Body of pancreas (tissue), 4 donors: ENCODE data around the gene NOL4L.

ENCODE experiments used
- POLR2A ChIP-seq, 3 donors: fragments of 450-650 bp; IDR thresholded peaks; one replicate each; pipeline ENCODE4 v1.6.1; 2016; ENCODE audit warnings: antibody characterized with exemption in 3 of 3, mild to moderate bottlenecking in 2 of 3
- TF ChIP-seq, protein P1 (sequence below), 7 experiments: fragments of 450-650 bp in 4 of 7; fragments of 200-600 bp in 3 of 7; sonication (generic) in 3 of 7; IDR thresholded peaks; one replicate each; pipeline ENCODE4 v1.5.1; 2016 to 2019; ENCODE audit warnings: antibody characterized with exemption in 7 of 7

GRCh38 chr20:32634041-32634805 lies 49.1 kb upstream of the NOL4L start:
- no peak for TF ChIP-seq POLR2A (IDR thresholded peaks at IDR 0.05)
- TF ChIP-seq, protein P1, sequence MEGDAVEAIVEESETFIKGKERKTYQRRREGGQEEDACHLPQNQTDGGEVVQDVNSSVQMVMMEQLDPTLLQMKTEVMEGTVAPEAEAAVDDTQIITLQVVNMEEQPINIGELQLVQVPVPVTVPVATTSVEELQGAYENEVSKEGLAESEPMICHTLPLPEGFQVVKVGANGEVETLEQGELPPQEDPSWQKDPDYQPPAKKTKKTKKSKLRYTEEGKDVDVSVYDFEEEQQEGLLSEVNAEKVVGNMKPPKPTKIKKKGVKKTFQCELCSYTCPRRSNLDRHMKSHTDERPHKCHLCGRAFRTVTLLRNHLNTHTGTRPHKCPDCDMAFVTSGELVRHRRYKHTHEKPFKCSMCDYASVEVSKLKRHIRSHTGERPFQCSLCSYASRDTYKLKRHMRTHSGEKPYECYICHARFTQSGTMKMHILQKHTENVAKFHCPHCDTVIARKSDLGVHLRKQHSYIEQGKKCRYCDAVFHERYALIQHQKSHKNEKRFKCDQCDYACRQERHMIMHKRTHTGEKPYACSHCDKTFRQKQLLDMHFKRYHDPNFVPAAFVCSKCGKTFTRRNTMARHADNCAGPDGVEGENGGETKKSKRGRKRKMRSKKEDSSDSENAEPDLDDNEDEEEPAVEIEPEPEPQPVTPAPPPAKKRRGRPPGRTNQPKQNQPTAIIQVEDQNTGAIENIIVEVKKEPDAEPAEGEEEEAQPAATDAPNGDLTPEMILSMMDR (IDR thresholded peaks at IDR 0.05), result no peak
